Ovary (tissue), 3 donors: ENCODE data around the gene PPFIBP2.
A peak's percentile ranks its signal among the peaks of the same experiment; 100 is the strongest.

Source experiments
- CTCF ChIP-seq, 3 donors: fragments of 450-650 bp in 2 of 3; fragments of 200-600 bp in 1 of 3; IDR thresholded peaks; one replicate each; pipeline versions ENCODE4 v1.5.1 to v1.8.0; 2016 to 2022; ENCODE audit warnings: antibody characterized with exemption in 3 of 3, mild to moderate bottlenecking in 1 of 3
- EP300 ChIP-seq: sonication (generic); formaldehyde crosslinking; IDR thresholded peaks from one replicate; pipeline ENCODE4 v1.6.1; 2017; ENCODE audit warnings: antibody characterized with exemption
- POLR2A ChIP-seq: fragments of 450-650 bp; IDR thresholded peaks from one replicate; pipeline ENCODE4 v1.6.1; 2017; ENCODE audit warnings: antibody characterized with exemption, mild to moderate bottlenecking, moderate library complexity
- donor health status: DM: no; HTN: no; CAD: no.

GRCh38 chr11:7583248-7583647, 69.4 kb downstream of the PPFIBP2 start:
- peak in 1 of 3 donors; percentile 16 for TF ChIP-seq CTCF (IDR thresholded peaks at IDR 0.05)
- no peak for TF ChIP-seq POLR2A
- TF ChIP-seq EP300: no peak
